T-helper 2 cell treated with Interferon-gamma antibody and Interleukin-4, amounts not matched to agents 5 μg/mL and 100 μg/mL, for 36 hours (primary cell): ENCODE data around the gene C2orf72.

ENCODE experiments used
- DNase-seq: peaks from one replicate; pipeline ENCODE4 v3.0.0; 2021; ENCODE audit warnings: low spot score
- H3K27ac Mint-ChIP-seq: one replicate; pipeline ENCODE4 v1.8.0; 2021; ENCODE audit warnings: mild to moderate bottlenecking, mixed read lengths
- H3K27me3 Mint-ChIP-seq: one replicate; pipeline ENCODE4 v1.8.0; 2021; ENCODE audit warnings: low read depth, mixed read lengths
- H3K36me3 Mint-ChIP-seq: one replicate; pipeline ENCODE4 v1.8.0; 2021; ENCODE audit warnings: low read depth, mixed read lengths
- H3K4me1 Mint-ChIP-seq: one replicate; pipeline ENCODE4 v1.8.0; 2021; ENCODE audit warnings: low read depth, mixed read lengths
- H3K4me3 Mint-ChIP-seq: one replicate; pipeline ENCODE4 v1.8.0; 2022; ENCODE audit warnings: mild to moderate bottlenecking, moderate library complexity, mixed read lengths
- H3K9me3 Mint-ChIP-seq: one replicate; pipeline ENCODE4 v1.8.0; 2021; ENCODE audit warnings: mixed read lengths

The C2orf72 gene

DNA sequence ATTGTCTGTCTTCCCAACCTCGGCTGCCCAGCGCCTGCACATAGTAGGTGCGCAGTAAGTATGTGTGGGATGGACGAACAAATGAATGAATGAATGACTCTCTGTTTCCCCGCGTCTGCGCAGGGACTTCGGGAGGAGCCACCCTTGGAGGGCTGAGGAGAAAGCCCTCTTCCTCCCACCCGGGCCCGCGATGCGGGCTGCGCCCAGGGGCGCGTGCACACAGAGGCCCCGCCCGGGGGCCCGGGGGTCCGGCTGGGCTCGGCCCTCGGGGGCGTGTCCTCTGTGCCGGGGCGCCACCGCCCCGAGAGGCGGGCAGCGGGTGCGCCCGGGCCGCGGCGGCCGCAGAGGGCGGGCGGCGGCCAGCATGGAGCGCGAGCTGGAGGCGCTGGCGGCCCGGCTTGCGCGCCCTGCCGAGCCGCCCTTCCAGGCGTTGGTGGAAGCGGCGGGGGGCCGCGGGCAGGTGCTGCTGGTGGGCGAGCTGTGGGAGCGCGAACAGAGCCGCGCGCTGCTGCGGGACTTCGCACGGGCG lies at the start of gene C2orf72:
Gene C2orf72 (plus strand): TSS at position 322 of the 529 bp plus-strand sequence. CDS start 43 bp downstream, at position 365.
- Mint-ChIP-seq H3K36me3 (no peaks in the 10 kb centered on the region), H3K4me1 (peaks cover 2% of the 10 kb centered on the region), H3K9me3 (no peaks in the 10 kb centered on the region), H3K4me3 (peak within 1 kb of the TSS; percentile 66), H3K27me3 (peaks cover 82% of the 10 kb centered on the region), H3K27ac (no peak within 1 kb of the TSS)
- no peak for DNase-seq

GRCh38 chr2:230989731-230990130 lies 47.6 kb upstream of the C2orf72 start:
- Mint-ChIP-seq H3K27ac (no peak overlapping the region), H3K36me3 (no peaks in the 10 kb centered on the region), H3K9me3 (no peaks in the 10 kb centered on the region), H3K4me3 (no peak overlapping the region), H3K4me1 (peaks cover 15% of the 10 kb centered on the region), H3K27me3 (peaks cover 33% of the 10 kb centered on the region)
- DNase-seq, result no peak

GRCh38 chr2:230990131-230990898 lies 47.0 kb upstream of the C2orf72 start:
- no peak overlapping the region for H3K4me3 Mint-ChIP-seq
- H3K27ac Mint-ChIP-seq, result no peak overlapping the region
- H3K4me1 Mint-ChIP-seq, result peaks cover 10% of the 10 kb centered on the region
- H3K36me3 Mint-ChIP-seq, result no peaks in the 10 kb centered on the region
- H3K9me3 Mint-ChIP-seq, result no peaks in the 10 kb centered on the region
- peaks cover 33% of the 10 kb centered on the region for H3K27me3 Mint-ChIP-seq
- DNase-seq, result no peak

GRCh38 chr2:230990899-230991150 lies 46.5 kb upstream of the C2orf72 start:
- H3K4me1 Mint-ChIP-seq, result peaks cover 6% of the 10 kb centered on the region
- no peaks in the 10 kb centered on the region for H3K9me3 Mint-ChIP-seq
- H3K27me3 Mint-ChIP-seq, result peaks cover 32% of the 10 kb centered on the region
- no peak overlapping the region for H3K4me3 Mint-ChIP-seq
- H3K27ac Mint-ChIP-seq, result no peak overlapping the region
- no peaks in the 10 kb centered on the region for H3K36me3 Mint-ChIP-seq
- DNase-seq, result no peak

GRCh38 chr2:230991598-230991997 lies 45.7 kb upstream of the C2orf72 start:
- Mint-ChIP-seq H3K4me1 (peaks cover 3% of the 10 kb centered on the region), H3K36me3 (no peaks in the 10 kb centered on the region)

GRCh38 chr2:230995821-230996220 lies 41.5 kb upstream of the C2orf72 start, which contains the start of gene SPATA3:
TSS of gene SPATA3 (plus strand) at chr2:230996121. CDS start at chr2:230996234, 113 bp downstream.
- H3K27ac Mint-ChIP-seq, result no peak within 1 kb of the TSS
- H3K4me1 Mint-ChIP-seq, result no peaks in the 10 kb centered on the region
- no peak within 1 kb of the TSS for H3K4me3 Mint-ChIP-seq
- H3K27me3 Mint-ChIP-seq, result peaks cover 45% of the 10 kb centered on the region
- no peaks in the 10 kb centered on the region for H3K9me3 Mint-ChIP-seq
- no peaks in the 10 kb centered on the region for H3K36me3 Mint-ChIP-seq
- no peak for DNase-seq

More at GRCh38 chr2:230991598-230991997, 45.7 kb upstream of the C2orf72 start:
- Mint-ChIP-seq H3K9me3 (no peaks in the 10 kb centered on the region), H3K4me3 (no peak overlapping the region), H3K27ac (no peak overlapping the region), H3K27me3 (peaks cover 34% of the 10 kb centered on the region)
- DNase-seq, result no peak

DNA sequence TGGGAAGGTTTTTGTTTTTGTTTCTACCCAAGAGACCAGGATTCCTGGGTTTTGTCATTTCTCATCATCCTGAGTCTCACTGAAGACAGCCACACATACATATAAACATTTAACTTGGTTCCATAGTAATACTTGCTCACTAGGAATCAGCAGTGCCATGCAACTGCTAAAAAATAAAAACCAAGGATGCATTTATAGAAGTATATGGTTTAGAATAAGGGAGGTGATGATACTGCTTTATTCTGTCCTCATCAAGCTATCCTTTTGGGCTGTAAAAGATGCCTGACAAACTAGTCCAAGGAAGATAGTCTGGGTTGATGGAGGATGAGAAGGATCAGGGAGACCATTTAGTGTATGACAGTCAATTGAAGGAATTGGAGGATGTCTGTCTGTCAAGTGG lies 40.7 kb upstream of the C2orf72 start:
- Mint-ChIP-seq H3K27me3 (peaks cover 46% of the 10 kb centered on the region), H3K4me1 (no peaks in the 10 kb centered on the region), H3K4me3 (no peak overlapping the region), H3K9me3 (no peaks in the 10 kb centered on the region), H3K27ac (no peak overlapping the region), H3K36me3 (no peaks in the 10 kb centered on the region)
- no peak for DNase-seq

DNA sequence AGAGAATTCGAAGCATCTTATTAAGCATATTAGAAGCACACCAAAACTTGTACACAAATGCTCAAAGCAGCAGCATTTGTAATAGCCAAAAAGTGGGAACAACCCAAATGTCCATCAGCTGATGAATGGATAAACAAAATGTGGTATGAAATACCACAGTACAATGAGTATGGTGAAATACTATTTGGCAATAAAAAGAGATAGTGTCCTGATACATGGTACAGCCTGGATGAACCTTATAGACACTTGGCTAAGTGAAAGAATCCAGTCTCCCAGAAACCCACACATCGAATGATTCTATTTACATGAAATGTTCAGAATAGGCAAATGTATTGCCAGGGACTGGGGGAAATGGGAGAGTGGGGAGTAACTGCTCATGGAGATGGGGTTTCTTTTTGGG lies 38.4 kb upstream of the C2orf72 start:
- Mint-ChIP-seq H3K27me3 (peaks cover 47% of the 10 kb centered on the region), H3K4me1 (no peaks in the 10 kb centered on the region), H3K4me3 (no peak overlapping the region), H3K27ac (no peak overlapping the region), H3K9me3 (no peaks in the 10 kb centered on the region), H3K36me3 (no peaks in the 10 kb centered on the region)
- DNase-seq, result no peak

GRCh38 chr2:230999477-230999876 lies 37.8 kb upstream of the C2orf72 start:
- H3K27ac Mint-ChIP-seq, result no peak overlapping the region
- H3K4me3 Mint-ChIP-seq, result no peak overlapping the region
- peaks cover 43% of the 10 kb centered on the region for H3K27me3 Mint-ChIP-seq
- H3K9me3 Mint-ChIP-seq, result no peaks in the 10 kb centered on the region
- no peak for DNase-seq
- H3K36me3 Mint-ChIP-seq, result no peaks in the 10 kb centered on the region
- H3K4me1 Mint-ChIP-seq, result no peaks in the 10 kb centered on the region

GRCh38 chr2:231000211-231000904 lies 37.0 kb upstream of the C2orf72 start:
- Mint-ChIP-seq H3K4me1 (no peaks in the 10 kb centered on the region), H3K9me3 (peaks cover 7% of the 10 kb centered on the region), H3K4me3 (no peak overlapping the region), H3K27me3 (peaks cover 43% of the 10 kb centered on the region), H3K36me3 (peaks cover under 1% of the 10 kb centered on the region), H3K27ac (no peak overlapping the region)
- no peak for DNase-seq

- Mint-ChIP-seq H3K36me3 (peaks cover 2% of the 10 kb centered on the region), H3K27me3 (peaks cover 40% of the 10 kb centered on the region), H3K9me3 (peaks cover 10% of the 10 kb centered on the region), H3K27ac (no peak overlapping the region), H3K4me1 (no peaks in the 10 kb centered on the region), H3K4me3 (no peak overlapping the region)
- no peak for DNase-seq
Observed at GRCh38 chr2:231001036-231001435, 36.3 kb upstream of the C2orf72 start.

DNA sequence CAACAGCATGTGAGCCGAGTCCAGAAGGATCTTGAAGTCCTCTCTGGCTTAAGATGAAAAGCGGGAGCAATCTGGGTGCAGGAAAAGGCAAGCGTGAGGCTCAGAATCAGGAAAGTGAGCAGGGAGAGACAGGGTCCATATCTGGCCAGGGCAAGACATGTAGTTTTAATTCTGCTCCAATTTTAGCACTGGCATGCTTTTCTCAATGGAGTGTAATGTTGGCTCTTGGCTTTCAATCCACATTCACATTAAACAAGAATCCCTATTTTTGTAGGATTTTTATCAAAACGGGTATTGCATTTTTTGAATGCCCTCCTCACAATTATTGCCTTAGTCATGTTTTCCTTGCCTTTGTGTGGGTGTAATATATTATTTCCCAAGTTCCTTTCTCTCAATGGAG lies 35.4 kb upstream of the C2orf72 start:
- peaks cover 34% of the 10 kb centered on the region for H3K27me3 Mint-ChIP-seq

GRCh38 chr2:231002641-231003040 lies 34.7 kb upstream of the C2orf72 start:
- Mint-ChIP-seq H3K4me1 (no peaks in the 10 kb centered on the region), H3K27me3 (peaks cover 31% of the 10 kb centered on the region), H3K36me3 (peaks cover 2% of the 10 kb centered on the region), H3K27ac (no peak overlapping the region), H3K4me3 (no peak overlapping the region), H3K9me3 (peaks cover 10% of the 10 kb centered on the region)
- DNase-seq, result no peak

More for the DNA sequence above, 35.4 kb upstream of the C2orf72 start:
- no peak overlapping the region for H3K27ac Mint-ChIP-seq
- peaks cover 2% of the 10 kb centered on the region for H3K36me3 Mint-ChIP-seq
- H3K9me3 Mint-ChIP-seq, result peaks cover 10% of the 10 kb centered on the region
- H3K4me1 Mint-ChIP-seq, result no peaks in the 10 kb centered on the region
- DNase-seq, result no peak
- H3K4me3 Mint-ChIP-seq, result no peak overlapping the region

DNA sequence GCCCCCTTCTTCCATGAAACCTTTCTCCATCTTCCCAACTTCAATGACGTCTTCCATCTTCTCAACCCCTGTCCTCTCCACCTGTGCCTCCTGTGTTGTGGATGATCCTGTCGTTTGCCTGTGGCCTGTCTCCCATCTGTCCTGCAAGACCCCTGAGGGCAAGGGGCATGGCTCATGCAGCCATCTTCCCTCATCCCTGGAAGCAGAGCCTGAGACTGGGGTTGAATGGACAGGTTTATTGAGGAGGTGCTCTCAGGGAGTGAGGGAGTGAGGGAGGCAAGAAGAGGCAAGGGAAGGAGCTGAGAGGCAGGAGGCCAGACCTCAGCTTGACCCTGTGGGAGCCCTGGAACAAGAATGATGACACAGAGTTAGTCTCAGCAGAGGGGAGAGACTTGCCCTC lies 34.1 kb upstream of the C2orf72 start:
- H3K27me3 Mint-ChIP-seq, result peaks cover 26% of the 10 kb centered on the region
- no peak for DNase-seq
- no peak overlapping the region for H3K4me3 Mint-ChIP-seq
- peaks cover 10% of the 10 kb centered on the region for H3K9me3 Mint-ChIP-seq
- H3K36me3 Mint-ChIP-seq, result peaks cover 2% of the 10 kb centered on the region
- no peak overlapping the region for H3K27ac Mint-ChIP-seq
- no peaks in the 10 kb centered on the region for H3K4me1 Mint-ChIP-seq
